Measurements from ENCODE around the gene TIMM13. TPM values are rescaled to one million over a fixed set of nuclear protein-coding genes. Genes with fewer than 3 reads are reported as not detected.
A peak's percentile ranks its signal among the peaks of the same experiment; 100 is the strongest.
"Not testable (repeated sequence)": the region's sequence is repeated elsewhere in the genome, so short reads cannot be mapped to it uniquely, and the experiment has no call there.

TIMM13 gene
- 10 to 100 TPM; 32.8 to 37.2 TPM for total RNA-seq
- long read RNA-seq, donor 1, transcript TIMM13-201 (3 exons, 1,973 nt): major isoform, 14 of 14 reads
- long read RNA-seq, donor 1, partial matches to known transcripts: 0 of 14 reads
- long read RNA-seq, donor 1, other reads (novel, unspliced or antisense): 0 of 14 reads
- long read RNA-seq, donor 2, transcript TIMM13-201 (3 exons, 1,973 nt): major isoform, 51 of 55 reads
- long read RNA-seq, donor 2, partial matches to known transcripts: 2 of 55 reads
- long read RNA-seq, donor 2, other reads (novel, unspliced or antisense): 2 of 55 reads

GRCh38 chr19:2427429-2428320 lies at the start of gene TIMM13:
TSS of gene TIMM13 (minus strand) at chr19:2427586. CDS start at chr19:2427533, 53 bp downstream.
- intact Hi-C loops (cut with DNase I): loop anchor here in 1 of 2 donors (2.0 kb wide), 1 partner anchor 37 kb away; no protein-coding TSS in a partner anchor
- peak; percentile 99 for DNase-seq (ENCODE audit: low spot score)

GRCh38 chr19:2476451-2477140 lies 49.2 kb upstream of the TIMM13 start:
- no peak for DNase-seq (ENCODE audit: low spot score)
- intact Hi-C loops (cut with DNase I): loop anchor here (2.0 to 10.0 kb wide), 3 partner anchors 66 to 108 kb away; no protein-coding TSS in a partner anchor

- peak; percentile 99 for DNase-seq (ENCODE audit: low spot score)
- intact Hi-C loops (cut with DNase I): loop anchor here (2.0 to 10.0 kb wide), 4 partner anchors 66 to 135 kb away; no protein-coding TSS in a partner anchor
These were observed 48.5 kb upstream of the TIMM13 start, which contains the start of gene GADD45B for GRCh38 chr19:2475702-2476450. TSS of gene GADD45B (plus strand) at chr19:2476127. CDS start at chr19:2476359, 232 bp downstream.

- DNase-seq (ENCODE audit: low spot score): peak; percentile 90
- intact Hi-C loops (cut with DNase I): loop anchor here (2.0 to 10.0 kb wide), 3 partner anchors 67 to 136 kb away; no protein-coding TSS in a partner anchor
These were observed 47.8 kb upstream of the TIMM13 start for GRCh38 chr19:2475018-2475701.

- DNase-seq (ENCODE audit: low spot score): peak; percentile 97
- intact Hi-C loops (cut with DNase I): loop anchor here (2.0 to 10.0 kb wide), 4 partner anchors 68 to 138 kb away; no protein-coding TSS in a partner anchor
These were observed 47.0 kb upstream of the TIMM13 start for GRCh38 chr19:2474232-2475017.

GRCh38 chr19:2469915-2470200 lies 42.5 kb upstream of the TIMM13 start:
- intact Hi-C loops (cut with DNase I): loop anchor here in 1 of 2 donors (5.0 to 10.0 kb wide), 2 partner anchors 115 to 142 kb away; no protein-coding TSS in a partner anchor
- not testable (repeated sequence) for DNase-seq (ENCODE audit: low spot score)

- DNase-seq (ENCODE audit: low spot score): no peak
- intact Hi-C loops (cut with DNase I): no loop called here
These were observed 41.9 kb upstream of the TIMM13 start for GRCh38 chr19:2469102-2469914.

- intact Hi-C loops (cut with DNase I): no loop called here
- no peak for DNase-seq (ENCODE audit: low spot score)
These were observed 41.2 kb upstream of the TIMM13 start for GRCh38 chr19:2468596-2468995.

- no peak for DNase-seq (ENCODE audit: low spot score)
- intact Hi-C loops (cut with DNase I): loop anchor here in 1 of 2 donors (2.0 kb wide), 1 partner anchor 36 kb away; no protein-coding TSS in a partner anchor
These were observed 37.0 kb upstream of the TIMM13 start for GRCh38 chr19:2464389-2464788.

GRCh38 chr19:2463694-2464093 lies 36.3 kb upstream of the TIMM13 start:
- intact Hi-C loops (cut with DNase I): loop anchor here in 1 of 2 donors (2.0 kb wide), 1 partner anchor 35 kb away; no protein-coding TSS in a partner anchor
- not testable (repeated sequence) for DNase-seq (ENCODE audit: low spot score)

- intact Hi-C loops (cut with DNase I): no loop called here
- DNase-seq (ENCODE audit: low spot score): peak; percentile 96
These were observed 35.4 kb upstream of the TIMM13 start for GRCh38 chr19:2462635-2463421.

- peak; percentile 88 for DNase-seq (ENCODE audit: low spot score)
These were observed 34.6 kb upstream of the TIMM13 start for GRCh38 chr19:2461751-2462634.

GRCh38 chr19:2460245-2460644 lies 32.9 kb upstream of the TIMM13 start:
- no peak for DNase-seq (ENCODE audit: low spot score)
- intact Hi-C loops (cut with DNase I): no loop called here

More at GRCh38 chr19:2461751-2462634, 34.6 kb upstream of the TIMM13 start:
- intact Hi-C loops (cut with DNase I): no loop called here

GRCh38 chr19:2458776-2459175 lies 31.4 kb upstream of the TIMM13 start:
- intact Hi-C loops (cut with DNase I); DNase-seq (ENCODE audit: low spot score): not testable (repeated sequence)

- DNase-seq (ENCODE audit: low spot score): no peak
- intact Hi-C loops (cut with DNase I): no loop called here
These were observed 30.7 kb upstream of the TIMM13 start for GRCh38 chr19:2458054-2458453.

All from posterior vena cava (tissue), 2 donors.